C4-2B (cell line): ENCODE results near the gene NUDT14.

Source experiments
- H3K27ac ChIP-seq: fragments of 450-650 bp; 2 replicates; pipeline ENCODE4 v1.5.1; 2017
- CTCF ChIP-seq: fragments of 450-650 bp; conservative IDR thresholded peaks from 2 replicates; pipeline ENCODE4 v1.5.1; 2017; ENCODE audit warnings: mild to moderate bottlenecking
- ZFX ChIP-seq: fragments of 450-650 bp; IDR thresholded peaks from 2 replicates; pipeline ENCODE4 v1.6.1; 2017

The NUDT14 gene

GRCh38 chr14:105187935-105188524 lies 6.9 kb upstream of the NUDT14 start:
- TF ChIP-seq CTCF: no peak
- no peak for TF ChIP-seq ZFX
- H3K27ac ChIP-seq: no peak overlapping the region

GRCh38 chr14:105187116-105187515 lies 6.0 kb upstream of the NUDT14 start:
- no peak for TF ChIP-seq CTCF
- no peak for TF ChIP-seq ZFX
- H3K27ac ChIP-seq: no peak overlapping the region

- H3K27ac ChIP-seq: no peak overlapping the region
- TF ChIP-seq ZFX (no peak), CTCF (no peak)
These were observed 4.9 kb upstream of the NUDT14 start for GRCh38 chr14:105185973-105186372.

DNA sequence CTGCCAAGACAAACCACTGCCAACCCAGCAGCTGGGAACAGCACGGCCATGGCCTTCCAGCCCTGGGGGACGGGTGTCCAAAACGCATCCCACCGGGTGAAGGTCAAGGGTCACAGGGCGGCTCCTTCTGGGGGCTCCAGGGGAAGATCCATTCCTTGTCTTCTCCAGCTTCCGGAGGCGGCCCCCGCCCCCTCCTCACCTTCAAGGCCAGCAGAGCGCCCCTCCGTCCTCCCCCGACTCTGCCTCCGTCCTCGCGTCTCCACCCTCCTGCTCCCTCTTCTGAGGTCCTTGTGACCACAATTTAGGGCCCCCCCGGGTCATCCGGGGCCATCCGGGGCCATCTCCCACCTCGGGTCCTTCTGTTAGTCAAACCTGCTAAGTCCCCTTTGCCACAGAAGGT lies 3.9 kb upstream of the NUDT14 start:
- TF ChIP-seq CTCF: no peak
- TF ChIP-seq ZFX: no peak
- H3K27ac ChIP-seq: no peak overlapping the region

DNA sequence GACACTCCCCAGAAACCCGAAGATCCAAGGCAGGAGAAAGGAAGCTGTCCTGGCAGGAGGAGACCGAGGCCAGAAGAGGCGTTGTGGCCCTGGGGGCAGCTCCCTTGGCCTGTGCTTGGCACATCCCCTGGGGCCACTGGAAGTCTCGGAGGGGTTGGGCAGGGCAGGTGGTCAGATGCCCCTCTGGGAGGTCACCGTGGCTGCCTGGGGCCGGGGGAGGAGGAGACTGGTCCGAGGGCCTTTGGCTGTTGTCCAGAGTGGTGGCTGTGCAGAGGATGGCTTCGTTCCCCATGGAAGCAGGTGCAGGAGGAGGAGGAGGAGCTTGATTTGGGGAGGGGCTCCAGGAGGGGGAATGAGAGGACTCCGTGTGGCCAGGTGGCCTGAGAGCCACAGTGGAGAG lies 3.3 kb upstream of the NUDT14 start:
- no peak overlapping the region for H3K27ac ChIP-seq
- TF ChIP-seq ZFX: no peak
- no peak for TF ChIP-seq CTCF

GRCh38 chr14:105182296-105183020 lies 1.3 kb upstream of the NUDT14 start:
- TF ChIP-seq CTCF (no peak), ZFX (no peak)
- H3K27ac ChIP-seq: no peak overlapping the region; the same call in 1 of the 2 replicates

- peak overlapping the region; percentile 60 for H3K27ac ChIP-seq
- TF ChIP-seq ZFX (no peak), CTCF (no peak)
These were observed 610 bp upstream of the NUDT14 start for GRCh38 chr14:105181549-105182295.
